Uterus (tissue), 4 donors: Measurements from ENCODE around the gene EHD1. TPM values are rescaled to one million over a fixed set of nuclear protein-coding genes. Genes with fewer than 3 reads are reported as not detected.

ENCODE experiments used
- DNase-seq, 2 donors: peaks; one replicate each; pipeline ENCODE4 v3.0.0-alpha.2; 2019 to 2020
- H3K27ac ChIP-seq, 2 donors: fragments of 200-600 bp; sonication (generic); 1 replicate in 1 of 2; 2 replicates in 1 of 2; pipeline ENCODE4 v1.5.1; 2016 to 2018
- H3K27me3 ChIP-seq, 2 donors: fragments of 200-600 bp; sonication (generic); one replicate each; pipeline ENCODE4 v1.5.1; 2018 to 2019; ENCODE audit warnings: control low read depth in 1 of 2
- H3K36me3 ChIP-seq, 2 donors: fragments of 200-600 bp; sonication (generic); one replicate each; pipeline ENCODE4 v1.5.1; 2019; ENCODE audit warnings: control low read depth in 1 of 2
- H3K4me1 ChIP-seq, 2 donors: fragments of 200-600 bp; sonication (generic); one replicate each; pipeline ENCODE4 v1.5.1; 2018 to 2019; ENCODE audit warnings: control low read depth in 1 of 2
- H3K4me3 ChIP-seq, 2 donors: fragments of 200-600 bp; sonication (generic); 1 replicate in 1 of 2; 2 replicates in 1 of 2; pipeline ENCODE4 v1.5.1; 2018 to 2019; ENCODE audit warnings: mild to moderate bottlenecking in 1 of 2
- H3K9me3 ChIP-seq, 2 donors: fragments of 200-600 bp; sonication (generic); one replicate each; pipeline ENCODE4 v1.5.1; 2019; ENCODE audit warnings: control low read depth in 1 of 2
- CTCF ChIP-seq, 4 experiments: fragments of 200-600 bp in 2 of 4; fragments of 450-650 bp in 2 of 4; sonication (generic) in 2 of 4; IDR thresholded peaks; one replicate each; pipeline ENCODE4 v1.5.1; 2016 to 2019; ENCODE audit warnings: antibody characterized with exemption in 4 of 4, mild to moderate bottlenecking in 2 of 4, moderate library complexity in 1 of 4
- POLR2A ChIP-seq, 2 donors: fragments of 450-650 bp; IDR thresholded peaks; one replicate each; pipeline ENCODE4 v1.6.1; 2016; ENCODE audit warnings: antibody characterized with exemption in 2 of 2, mild to moderate bottlenecking in 1 of 2, moderate library complexity in 1 of 2
- intact Hi-C: fragments of 100-400 bp; cut with DNase I; formaldehyde crosslinking; loops from one replicate; pipeline ENCODE4 v1.15.1; 2023; ENCODE audit warnings: low total_unique reads
- total RNA-seq, 4 donors: library from RNA; depleted of rRNA in 3 of 4; stranded (reverse); fragments of >200 nt in 3 of 4; gene quantifications; one replicate each; pipeline versions ENCODE4 v1.1.0 to v1.2.4, GENCODE V29; 2014 to 2023
- donor health status: DM: yes; HTN: yes; CAD: no.

EHD1 gene
- total RNA-seq, 4 donors from 2014 or later = 3.5 to 78.7 (median 36.9) TPM

GRCh38 chr11:64814712-64815187 lies 63.7 kb downstream of the EHD1 start:
- no peak for DNase-seq
- Histone ChIP-seq H3K36me3 (no peaks in the 10 kb centered on the region), H3K9me3 (no peaks in the 10 kb centered on the region), H3K4me1 (peaks cover 0 to under 1% of the 10 kb centered on the region in 2 donors), H3K27ac (no peak overlapping the region), H3K27me3 (no peaks in the 10 kb centered on the region), H3K4me3 (no peak overlapping the region)
- intact Hi-C loops = no loop called here
- no peak for TF ChIP-seq POLR2A (IDR thresholded peaks at IDR 0.05)
- no peak for TF ChIP-seq CTCF (IDR thresholded peaks at IDR 0.05)

GRCh38 chr11:64813826-64814225 lies 64.6 kb downstream of the EHD1 start:
- no peak for DNase-seq
- intact Hi-C loops = no loop called here
- no peaks in the 10 kb centered on the region for H3K36me3 ChIP-seq

GRCh38 chr11:64810891-64811272 lies 67.5 kb downstream of the EHD1 start:
- H3K9me3 ChIP-seq = no peaks in the 10 kb centered on the region
- H3K4me3 ChIP-seq = peak overlapping the region; percentile 15 to 60
- peak overlapping the region; percentile 41 to 78 for H3K27ac ChIP-seq
- TF ChIP-seq CTCF (IDR thresholded peaks at IDR 0.05) (no peak), POLR2A (IDR thresholded peaks at IDR 0.05) (no peak)
- no peaks in the 10 kb centered on the region for H3K27me3 ChIP-seq
- peaks cover 0 to 7% of the 10 kb centered on the region in 2 donors for H3K4me1 ChIP-seq
- no peaks in the 10 kb centered on the region for H3K36me3 ChIP-seq
- no peak for DNase-seq
- intact Hi-C loops = no loop called here

More at GRCh38 chr11:64813826-64814225, 64.6 kb downstream of the EHD1 start:
- Histone ChIP-seq H3K4me1 (peaks cover 0 to 7% of the 10 kb centered on the region in 2 donors), H3K9me3 (no peaks in the 10 kb centered on the region), H3K27me3 (no peaks in the 10 kb centered on the region), H3K27ac (no peak overlapping the region), H3K4me3 (no peak overlapping the region)
- TF ChIP-seq POLR2A (IDR thresholded peaks at IDR 0.05) (no peak), CTCF (IDR thresholded peaks at IDR 0.05) (no peak)

- TF ChIP-seq POLR2A (IDR thresholded peaks at IDR 0.05) (peak; percentile 77 to 78), CTCF (IDR thresholded peaks at IDR 0.05) (peak in 3 of 4 experiments; percentile 19 to 50 (median 27))
Measured at GRCh38 chr11:64810271-64810890, 68.0 kb downstream of the EHD1 start, which contains the start of gene MEN1. Gene MEN1, minus strand, starts transcription at chr11:64810551. Its CDS starts 442 bp downstream, at chr11:64810109.

GRCh38 chr11:64809781-64810241 lies 68.6 kb downstream of the EHD1 start:
- no peaks in the 10 kb centered on the region for H3K9me3 ChIP-seq
- H3K4me1 ChIP-seq = peaks cover 0 to 7% of the 10 kb centered on the region in 2 donors
- H3K27ac ChIP-seq = peak overlapping the region; percentile 41 to 78
- intact Hi-C loops = no loop called here
- TF ChIP-seq CTCF (IDR thresholded peaks at IDR 0.05) (no peak), POLR2A (IDR thresholded peaks at IDR 0.05) (no peak)
- H3K4me3 ChIP-seq = peak overlapping the region; percentile 60 to 79
- no peaks in the 10 kb centered on the region for H3K36me3 ChIP-seq
- H3K27me3 ChIP-seq = no peaks in the 10 kb centered on the region
- DNase-seq = no peak

More at GRCh38 chr11:64810271-64810890, 68.0 kb downstream of the EHD1 start, which contains the start of gene MEN1:
- peak; percentile 95 to 96 for DNase-seq
- H3K4me3 ChIP-seq = peak within 1 kb of the TSS; percentile 60 to 79
- no peaks in the 10 kb centered on the region for H3K9me3 ChIP-seq
- no peaks in the 10 kb centered on the region for H3K36me3 ChIP-seq
- no peaks in the 10 kb centered on the region for H3K27me3 ChIP-seq
- H3K4me1 ChIP-seq = peaks cover 0 to 7% of the 10 kb centered on the region in 2 donors
- intact Hi-C loops = no loop called here
- peak within 1 kb of the TSS; percentile 41 to 78 for H3K27ac ChIP-seq
